ENCODE data around the gene KSR2. TPM values are rescaled to one million over a fixed set of nuclear protein-coding genes. Genes with fewer than 3 reads are reported as not detected.

The KSR2 gene
- total RNA-seq, 1 donor from 2014 or later: not detected

- DNase-seq (ENCODE audit: low read depth) (no peak), FAIRE-seq (no peak)
- no peaks in the 10 kb centered on the region for H3K36me3 ChIP-seq (ENCODE audit: control insufficient read depth, insufficient read depth, low read length)
- no peak for TF ChIP-seq CTCF (IDR thresholded peaks at IDR 0.05; ENCODE audit: insufficient read depth, low read length, severe bottlenecking)
- H3K4me3 ChIP-seq (ENCODE audit: low read depth, low read length): no peak overlapping the region
- H3K27me3 ChIP-seq (ENCODE audit: control insufficient read depth, insufficient read depth, low read length): no peaks in the 10 kb centered on the region
Observed at GRCh38 chr12:117844114-117844830, 124.5 kb downstream of the KSR2 start.

GRCh38 chr12:117842630-117843029, 126.2 kb downstream of the KSR2 start:
- Histone ChIP-seq H3K27me3 (ENCODE audit: control insufficient read depth, insufficient read depth, low read length) (no peaks in the 10 kb centered on the region), H3K36me3 (ENCODE audit: control insufficient read depth, insufficient read depth, low read length) (no peaks in the 10 kb centered on the region), H3K4me3 (ENCODE audit: low read depth, low read length) (no peak overlapping the region)
- DNase-seq (ENCODE audit: low read depth) (no peak), FAIRE-seq (no peak)
- TF ChIP-seq CTCF (IDR thresholded peaks at IDR 0.05; ENCODE audit: insufficient read depth, low read length, severe bottlenecking): no peak

- TF ChIP-seq CTCF (IDR thresholded peaks at IDR 0.05; ENCODE audit: insufficient read depth, low read length, severe bottlenecking): no peak
- FAIRE-seq: no peak
- no peak for DNase-seq (ENCODE audit: low read depth)
- Histone ChIP-seq H3K36me3 (ENCODE audit: control insufficient read depth, insufficient read depth, low read length) (no peaks in the 10 kb centered on the region), H3K4me3 (ENCODE audit: low read depth, low read length) (no peak overlapping the region), H3K27me3 (ENCODE audit: control insufficient read depth, insufficient read depth, low read length) (no peaks in the 10 kb centered on the region)
Observed at GRCh38 chr12:117842220-117842619, 126.6 kb downstream of the KSR2 start.

- DNase-seq (ENCODE audit: low read depth) (no peak), FAIRE-seq (no peak)
- no peaks in the 10 kb centered on the region for H3K27me3 ChIP-seq (ENCODE audit: control insufficient read depth, insufficient read depth, low read length)
- TF ChIP-seq CTCF (IDR thresholded peaks at IDR 0.05; ENCODE audit: insufficient read depth, low read length, severe bottlenecking): no peak
- H3K36me3 ChIP-seq (ENCODE audit: control insufficient read depth, insufficient read depth, low read length): no peaks in the 10 kb centered on the region
- H3K4me3 ChIP-seq (ENCODE audit: low read depth, low read length): no peak overlapping the region
Observed at GRCh38 chr12:117837737-117838050, 131.1 kb downstream of the KSR2 start.

GRCh38 chr12:117836999-117837736, 131.6 kb downstream of the KSR2 start:
- peak; percentile 89 for TF ChIP-seq CTCF (IDR thresholded peaks at IDR 0.05; ENCODE audit: insufficient read depth, low read length, severe bottlenecking)
- Histone ChIP-seq H3K36me3 (ENCODE audit: control insufficient read depth, insufficient read depth, low read length) (no peaks in the 10 kb centered on the region), H3K27me3 (ENCODE audit: control insufficient read depth, insufficient read depth, low read length) (no peaks in the 10 kb centered on the region), H3K4me3 (ENCODE audit: low read depth, low read length) (no peak overlapping the region)
- FAIRE-seq (no peak), DNase-seq (ENCODE audit: low read depth) (peak; percentile 46)
